Measurements from ENCODE around the gene CD72.
"Not testable (repeated sequence)": the region's sequence is repeated elsewhere in the genome, so short reads cannot be mapped to it uniquely, and the experiment has no call there.

Gene CD72

DNA sequence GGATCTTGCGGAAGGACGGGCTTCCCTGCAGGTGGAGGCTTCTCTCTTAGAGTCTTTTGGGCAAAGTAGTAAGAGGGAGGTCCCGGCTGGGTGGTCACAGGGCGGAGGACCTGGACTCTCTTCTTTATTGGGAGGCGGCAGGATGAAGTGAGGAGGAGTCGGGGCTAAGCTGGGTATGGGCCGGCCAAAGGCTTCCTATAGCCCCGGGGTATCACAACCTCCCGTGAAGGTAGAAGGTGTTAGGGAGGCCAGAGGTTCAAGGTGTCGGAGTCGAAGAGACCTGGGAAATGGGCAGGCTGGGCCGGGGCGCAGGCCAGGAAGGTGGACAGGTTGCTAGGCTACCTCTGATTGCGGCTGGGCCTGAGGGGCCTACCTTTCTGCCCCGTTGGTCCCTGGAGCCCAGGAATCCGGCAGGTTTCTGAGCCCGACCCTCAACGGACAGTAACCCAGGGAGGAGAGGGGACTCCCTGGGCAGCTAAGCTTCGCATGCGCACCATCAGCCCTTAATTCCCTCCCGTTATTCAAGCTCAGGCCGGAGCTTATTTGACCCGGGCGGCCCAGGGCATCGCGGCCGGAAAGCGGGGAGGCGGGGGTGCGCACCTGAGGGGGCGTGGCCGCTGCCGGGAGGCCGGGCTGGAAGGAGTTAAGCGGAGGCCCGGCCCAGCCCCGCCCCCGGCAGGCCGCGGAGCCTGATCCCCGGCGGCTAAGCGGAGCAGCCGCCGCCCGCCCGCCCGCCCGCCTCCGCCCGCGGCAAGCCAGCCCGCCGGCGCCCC lies 13.4 kb downstream of the CD72 start, which contains the start of gene TESK1:
Gene TESK1 (plus strand): TSS at position 685 of the 773 bp plus-strand sequence. CDS start 358 bp downstream, outside the sequence.
- H3K27ac ChIP-seq (ENCODE audit: low read depth, low read length): peak within 1 kb of the TSS; percentile 15; the same call in 1 of the 2 replicates
- H2AFZ ChIP-seq (ENCODE audit: low read length, unreplicated experiment): peak within 1 kb of the TSS; percentile 76
- H3K36me3 ChIP-seq (ENCODE audit: insufficient read depth, low read length): no peaks in the 10 kb centered on the region
- no peaks in the 10 kb centered on the region for H3K27me3 ChIP-seq (ENCODE audit: insufficient read depth, low read length)
- H3K4me3 ChIP-seq (ENCODE audit: low read depth, low read length): peak within 1 kb of the TSS; percentile 77
- peaks cover 19% of the 10 kb centered on the region for H3K4me1 ChIP-seq (ENCODE audit: control insufficient read depth, insufficient read depth, low read length, unreplicated experiment)
- H3K79me2 ChIP-seq (ENCODE audit: control insufficient read depth, insufficient read depth, low read length, unreplicated experiment): peaks cover 8% of the 10 kb centered on the region

DNA sequence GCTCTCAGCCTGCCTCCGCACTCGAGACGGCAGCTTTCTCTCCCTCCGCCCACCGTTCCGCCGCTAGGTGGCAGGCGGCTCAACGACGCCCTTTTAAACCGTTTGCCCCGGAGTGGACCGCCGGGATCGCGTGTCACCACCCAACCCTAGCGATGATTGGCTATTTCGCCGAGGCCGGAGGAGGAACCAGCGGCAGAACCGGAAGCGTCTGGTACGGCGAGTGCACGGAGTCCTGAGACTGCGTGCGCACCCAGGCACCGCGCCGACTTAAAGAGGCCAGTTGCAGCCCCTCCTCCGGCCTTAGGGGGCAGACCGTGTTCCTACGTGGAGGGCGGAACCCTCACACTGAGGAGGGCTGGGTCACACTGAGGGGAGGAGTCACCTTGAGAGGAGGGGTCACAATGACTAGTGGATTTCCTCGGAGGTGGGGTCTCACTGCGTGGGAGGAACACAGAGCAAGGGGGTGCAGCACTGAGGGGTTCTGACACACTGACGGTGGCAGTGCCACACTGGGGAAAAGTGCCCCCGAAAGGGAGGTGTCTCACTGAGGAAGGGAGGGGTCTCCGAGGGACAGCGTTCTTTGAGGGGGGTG lies 14.1 kb downstream of the CD72 start:
- peaks cover 19% of the 10 kb centered on the region for H3K4me1 ChIP-seq (ENCODE audit: control insufficient read depth, insufficient read depth, low read length, unreplicated experiment)
- no peaks in the 10 kb centered on the region for H3K36me3 ChIP-seq (ENCODE audit: insufficient read depth, low read length)
- H2AFZ ChIP-seq (ENCODE audit: low read length, unreplicated experiment): peak overlapping the region; percentile 76
- peaks cover 8% of the 10 kb centered on the region for H3K79me2 ChIP-seq (ENCODE audit: control insufficient read depth, insufficient read depth, low read length, unreplicated experiment)
- H3K27me3 ChIP-seq (ENCODE audit: insufficient read depth, low read length): no peaks in the 10 kb centered on the region
- peak overlapping the region; percentile 82 for H3K4me3 ChIP-seq (ENCODE audit: low read depth, low read length)
- peak overlapping the region; percentile 90 for H3K27ac ChIP-seq (ENCODE audit: low read depth, low read length)

DNA sequence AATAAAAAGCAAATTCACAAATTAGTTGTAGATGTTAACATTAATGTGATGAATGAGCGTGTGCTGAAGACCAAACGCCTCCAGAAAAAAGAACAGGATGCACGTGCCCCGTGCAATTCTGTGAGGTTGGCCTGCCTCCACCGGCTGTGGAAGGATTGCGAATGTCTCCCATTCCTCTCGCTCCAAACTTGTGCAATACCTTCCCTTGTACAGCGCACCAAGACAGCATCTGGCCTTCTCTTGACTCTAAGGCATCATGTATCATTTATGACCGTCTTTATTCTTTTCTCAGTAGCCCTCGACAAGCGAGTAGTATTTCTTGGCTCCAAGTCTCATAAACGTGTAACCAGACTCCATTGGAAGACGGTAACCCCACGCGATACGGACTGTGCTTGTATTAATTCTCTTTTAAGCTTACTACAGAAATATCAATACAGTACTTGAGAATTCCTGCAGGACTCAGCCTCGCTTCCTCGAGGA lies 14.7 kb downstream of the CD72 start:
- Histone ChIP-seq H3K79me2 (ENCODE audit: control insufficient read depth, insufficient read depth, low read length, unreplicated experiment) (peaks cover 8% of the 10 kb centered on the region), H3K27me3 (ENCODE audit: insufficient read depth, low read length) (no peaks in the 10 kb centered on the region), H3K27ac (ENCODE audit: low read depth, low read length) (peak overlapping the region; percentile 90), H2AFZ (ENCODE audit: low read length, unreplicated experiment) (peak overlapping the region; percentile 90), H3K4me1 (ENCODE audit: control insufficient read depth, insufficient read depth, low read length, unreplicated experiment) (peaks cover 19% of the 10 kb centered on the region), H3K36me3 (ENCODE audit: insufficient read depth, low read length) (no peaks in the 10 kb centered on the region), H3K4me3 (ENCODE audit: low read depth, low read length) (peak overlapping the region; percentile 82)

DNA sequence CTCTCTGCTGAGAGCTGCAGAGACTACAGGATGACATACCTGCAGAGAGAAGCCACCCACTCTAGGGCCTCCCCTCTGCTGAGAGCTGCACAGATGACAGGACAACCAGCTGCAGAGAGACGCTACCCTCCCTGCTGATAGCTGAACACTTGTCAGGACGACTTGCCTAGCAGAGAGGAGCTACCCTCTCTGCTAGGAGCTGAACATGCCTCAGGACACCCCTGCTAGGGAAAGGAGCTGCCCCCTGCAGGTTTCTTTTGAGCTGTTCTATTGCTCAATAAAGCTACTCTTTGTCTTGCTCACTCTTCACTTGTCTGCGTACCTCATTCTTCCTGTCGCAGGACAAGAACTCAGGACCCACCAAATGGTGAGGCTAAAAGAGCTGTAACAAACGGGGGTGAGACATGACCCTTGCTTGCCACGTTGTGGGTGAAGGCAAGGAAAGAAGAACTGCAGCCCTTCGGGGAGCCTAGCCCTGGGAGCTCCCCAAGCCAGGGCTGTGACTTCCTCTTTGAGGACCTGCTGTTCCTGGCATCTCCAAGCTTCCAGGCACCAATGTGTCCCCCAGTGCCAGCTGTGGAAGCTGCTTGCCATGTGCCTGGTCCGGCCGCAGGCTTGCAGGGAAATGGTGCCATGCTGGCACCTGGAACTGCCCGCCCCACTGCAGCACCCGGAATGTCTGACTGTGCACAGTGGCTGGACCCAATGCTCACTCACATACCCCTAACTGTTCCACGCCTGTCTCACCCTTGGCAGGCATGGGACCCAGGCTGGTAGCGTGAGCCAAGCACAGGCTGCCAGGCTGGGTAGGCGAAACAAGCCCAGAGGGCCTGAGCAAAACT lies 18.2 kb downstream of the CD72 start:
- Histone ChIP-seq H3K36me3 (ENCODE audit: insufficient read depth, low read length) (no peaks in the 10 kb centered on the region), H3K27ac (ENCODE audit: low read depth, low read length) (no peak overlapping the region)

DNA sequence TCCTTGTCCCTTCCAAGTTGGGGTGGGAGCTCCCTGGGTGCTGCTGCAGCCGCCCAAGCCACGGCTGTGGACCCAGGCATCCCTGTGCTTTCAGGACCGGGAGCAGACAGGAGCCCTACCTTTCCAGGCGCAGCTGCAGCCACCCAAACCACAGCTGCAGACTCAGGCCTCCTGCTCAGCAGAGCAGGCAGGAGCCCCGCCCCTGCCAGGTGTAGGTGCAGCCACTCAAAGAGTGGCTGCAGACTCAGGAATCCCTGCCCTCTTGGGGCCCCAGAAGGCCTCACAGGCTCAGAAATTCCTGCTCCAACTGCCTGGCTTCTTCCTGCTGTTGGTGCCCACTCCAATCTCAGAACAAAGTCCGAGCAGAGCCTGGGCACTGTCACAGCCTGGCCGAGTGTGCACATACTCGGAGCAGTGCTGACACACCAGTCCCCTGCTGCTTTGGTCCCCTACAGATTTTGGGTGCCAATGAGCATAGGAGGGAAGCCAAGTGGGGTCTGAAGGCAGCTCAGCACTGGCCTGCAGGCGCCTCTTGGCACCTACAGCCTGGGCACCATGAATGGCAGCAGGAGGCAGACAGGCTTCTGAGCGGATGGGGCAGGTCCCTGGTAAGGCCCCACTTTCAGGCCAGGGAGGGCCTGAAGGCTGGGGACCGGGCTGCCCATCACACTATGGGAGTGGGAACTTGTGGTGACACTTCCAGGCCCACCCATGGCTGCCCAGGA lies 19.2 kb downstream of the CD72 start:
- no peak overlapping the region for H3K4me3 ChIP-seq (ENCODE audit: low read depth, low read length)
- H3K27ac ChIP-seq (ENCODE audit: low read depth, low read length): no peak overlapping the region
- no peaks in the 10 kb centered on the region for H3K27me3 ChIP-seq (ENCODE audit: insufficient read depth, low read length)
- H3K79me2 ChIP-seq (ENCODE audit: control insufficient read depth, insufficient read depth, low read length, unreplicated experiment): peaks cover 7% of the 10 kb centered on the region
- H2AFZ ChIP-seq (ENCODE audit: low read length, unreplicated experiment): no peak overlapping the region
- H3K4me1 ChIP-seq (ENCODE audit: control insufficient read depth, insufficient read depth, low read length, unreplicated experiment): peaks cover 10% of the 10 kb centered on the region
- no peaks in the 10 kb centered on the region for H3K36me3 ChIP-seq (ENCODE audit: insufficient read depth, low read length)

More for the DNA sequence above, 18.2 kb downstream of the CD72 start:
- Histone ChIP-seq H3K4me3 (ENCODE audit: low read depth, low read length) (no peak overlapping the region), H2AFZ (ENCODE audit: low read length, unreplicated experiment) (no peak overlapping the region), H3K27me3 (ENCODE audit: insufficient read depth, low read length) (no peaks in the 10 kb centered on the region), H3K4me1 (ENCODE audit: control insufficient read depth, insufficient read depth, low read length, unreplicated experiment) (peaks cover 10% of the 10 kb centered on the region), H3K79me2 (ENCODE audit: control insufficient read depth, insufficient read depth, low read length, unreplicated experiment) (peaks cover 7% of the 10 kb centered on the region)

DNA sequence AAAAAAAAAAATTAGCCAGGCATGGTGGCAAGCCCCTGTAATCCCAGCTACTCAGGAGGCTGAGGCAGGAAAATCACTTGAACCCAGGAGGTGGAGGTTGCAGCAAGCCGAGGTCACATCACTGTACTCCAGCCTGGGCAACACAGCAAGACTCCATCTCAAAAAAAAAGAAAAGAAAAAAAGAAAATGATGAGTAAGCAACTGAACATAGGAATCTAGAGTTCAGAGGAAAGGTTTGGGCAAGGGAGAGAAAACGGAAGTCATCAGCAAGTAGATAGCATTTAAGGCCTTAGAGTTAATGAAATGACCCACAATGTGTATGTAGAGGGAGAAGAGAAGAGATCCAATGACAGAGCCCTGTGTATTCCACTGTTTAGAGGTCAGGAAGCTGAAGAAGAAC lies 21.3 kb downstream of the CD72 start:
- not testable (repeated sequence) for H2AFZ ChIP-seq (ENCODE audit: low read length, unreplicated experiment); H3K79me2 ChIP-seq (ENCODE audit: control insufficient read depth, insufficient read depth, low read length, unreplicated experiment); H3K36me3 ChIP-seq (ENCODE audit: insufficient read depth, low read length); H3K4me3 ChIP-seq (ENCODE audit: low read depth, low read length); H3K27me3 ChIP-seq (ENCODE audit: insufficient read depth, low read length); H3K4me1 ChIP-seq (ENCODE audit: control insufficient read depth, insufficient read depth, low read length, unreplicated experiment); H3K27ac ChIP-seq (ENCODE audit: low read depth, low read length)

DNA sequence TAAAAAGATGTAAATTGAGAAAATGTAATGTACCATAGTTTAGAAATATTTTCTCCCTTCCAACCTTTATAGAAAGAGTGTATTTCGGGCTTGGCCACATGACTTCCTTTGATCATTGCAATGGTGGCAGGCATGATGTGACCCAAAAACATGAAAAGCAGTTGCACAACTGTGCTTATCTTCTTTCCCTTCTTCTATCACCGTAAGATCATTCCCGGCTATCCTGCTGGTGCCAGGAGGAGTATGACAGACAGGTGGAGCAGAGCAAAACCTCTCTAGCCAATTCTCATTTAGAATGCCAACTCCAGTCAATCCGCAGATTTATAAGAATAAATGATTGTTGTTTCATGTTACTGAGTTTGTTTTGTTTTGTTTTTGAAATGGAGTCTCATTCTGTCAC lies 23.7 kb downstream of the CD72 start:
- no peak overlapping the region for H3K27ac ChIP-seq (ENCODE audit: low read depth, low read length)
- H3K27me3 ChIP-seq (ENCODE audit: insufficient read depth, low read length): no peaks in the 10 kb centered on the region
- peaks cover 2% of the 10 kb centered on the region for H3K79me2 ChIP-seq (ENCODE audit: control insufficient read depth, insufficient read depth, low read length, unreplicated experiment)
- no peaks in the 10 kb centered on the region for H3K36me3 ChIP-seq (ENCODE audit: insufficient read depth, low read length)
- no peaks in the 10 kb centered on the region for H3K4me1 ChIP-seq (ENCODE audit: control insufficient read depth, insufficient read depth, low read length, unreplicated experiment)
- no peak overlapping the region for H3K4me3 ChIP-seq (ENCODE audit: low read depth, low read length)
- H2AFZ ChIP-seq (ENCODE audit: low read length, unreplicated experiment): no peak overlapping the region

DNA sequence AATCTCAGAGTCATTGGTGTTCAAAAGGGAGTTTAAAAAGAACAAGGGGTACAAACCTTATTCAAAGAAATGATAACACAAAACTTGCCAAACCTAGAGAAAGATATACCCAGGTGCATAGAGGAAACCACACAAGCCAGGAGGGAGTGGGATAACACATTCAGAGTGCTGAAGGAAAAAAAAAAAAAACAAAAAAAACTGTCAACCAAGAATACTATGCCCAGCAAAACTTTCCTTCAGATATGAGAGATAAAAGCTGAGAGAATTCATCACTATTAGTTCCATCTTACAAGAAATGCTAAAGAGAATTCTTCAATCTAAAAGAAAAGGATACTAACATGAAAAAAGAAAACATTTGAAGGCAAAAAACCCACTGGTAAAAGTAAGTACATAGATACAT lies 24.6 kb downstream of the CD72 start:
- no peaks in the 10 kb centered on the region for H3K4me1 ChIP-seq (ENCODE audit: control insufficient read depth, insufficient read depth, low read length, unreplicated experiment)
- H3K27ac ChIP-seq (ENCODE audit: low read depth, low read length): no peak overlapping the region
- peaks cover 2% of the 10 kb centered on the region for H3K79me2 ChIP-seq (ENCODE audit: control insufficient read depth, insufficient read depth, low read length, unreplicated experiment)
- no peak overlapping the region for H3K4me3 ChIP-seq (ENCODE audit: low read depth, low read length)
- no peak overlapping the region for H2AFZ ChIP-seq (ENCODE audit: low read length, unreplicated experiment)
- H3K27me3 ChIP-seq (ENCODE audit: insufficient read depth, low read length): no peaks in the 10 kb centered on the region
- no peaks in the 10 kb centered on the region for H3K36me3 ChIP-seq (ENCODE audit: insufficient read depth, low read length)

DNA sequence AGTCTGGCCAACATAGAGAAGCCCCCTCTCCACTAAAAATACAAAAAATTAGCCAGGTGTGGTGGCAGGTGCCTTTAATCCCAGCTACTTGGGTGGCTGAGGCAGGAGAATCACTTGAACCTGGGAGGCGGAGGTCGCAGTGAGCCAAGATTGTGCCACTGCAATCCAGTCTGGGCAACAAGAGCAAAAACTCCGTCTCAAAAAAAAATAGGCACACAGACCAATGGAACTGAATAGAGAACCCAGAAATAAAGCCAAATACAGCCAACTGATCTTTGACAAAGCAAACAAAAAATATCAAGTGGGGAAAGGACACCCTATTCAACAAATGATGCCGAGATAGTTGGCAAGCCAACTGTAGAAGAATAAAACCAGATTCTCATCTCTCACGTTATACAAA lies 29.7 kb downstream of the CD72 start:
- not testable (repeated sequence) for H3K27ac ChIP-seq (ENCODE audit: low read depth, low read length); H2AFZ ChIP-seq (ENCODE audit: low read length, unreplicated experiment); H3K27me3 ChIP-seq (ENCODE audit: insufficient read depth, low read length); H3K36me3 ChIP-seq (ENCODE audit: insufficient read depth, low read length); H3K4me1 ChIP-seq (ENCODE audit: control insufficient read depth, insufficient read depth, low read length, unreplicated experiment); H3K79me2 ChIP-seq (ENCODE audit: control insufficient read depth, insufficient read depth, low read length, unreplicated experiment); H3K4me3 ChIP-seq (ENCODE audit: low read depth, low read length)

DNA sequence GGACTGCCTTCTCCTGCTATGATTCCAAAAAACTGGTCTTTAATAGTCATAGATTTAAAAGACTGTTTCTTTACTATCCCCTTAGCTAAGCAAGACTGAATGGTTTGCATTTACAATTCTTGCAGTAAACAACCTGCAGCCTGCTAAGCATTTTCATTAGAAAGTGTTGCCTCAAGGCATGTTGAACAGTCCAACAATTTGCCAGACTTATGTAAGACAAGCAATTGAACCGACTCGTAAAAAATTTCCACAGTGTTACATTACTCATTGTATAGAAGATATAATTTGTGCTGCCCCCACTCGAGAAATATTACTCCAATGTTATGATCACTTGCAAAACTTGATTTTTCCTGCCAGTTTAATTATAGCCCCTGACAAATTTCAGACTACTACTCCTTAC lies 33.5 kb downstream of the CD72 start:
- not testable (repeated sequence) for H2AFZ ChIP-seq (ENCODE audit: low read length, unreplicated experiment); H3K27ac ChIP-seq (ENCODE audit: low read depth, low read length); H3K79me2 ChIP-seq (ENCODE audit: control insufficient read depth, insufficient read depth, low read length, unreplicated experiment); H3K27me3 ChIP-seq (ENCODE audit: insufficient read depth, low read length); H3K4me1 ChIP-seq (ENCODE audit: control insufficient read depth, insufficient read depth, low read length, unreplicated experiment); H3K4me3 ChIP-seq (ENCODE audit: low read depth, low read length); H3K36me3 ChIP-seq (ENCODE audit: insufficient read depth, low read length)

Measured in ACC112 (cell line).